ENCODE data around the gene FSTL3. TPM values are rescaled to one million over a fixed set of nuclear protein-coding genes. Genes with fewer than 3 reads are reported as not detected.

The FSTL3 gene
- total RNA-seq, 1 donor from 2014 or later, result 2.4 TPM

DNA sequence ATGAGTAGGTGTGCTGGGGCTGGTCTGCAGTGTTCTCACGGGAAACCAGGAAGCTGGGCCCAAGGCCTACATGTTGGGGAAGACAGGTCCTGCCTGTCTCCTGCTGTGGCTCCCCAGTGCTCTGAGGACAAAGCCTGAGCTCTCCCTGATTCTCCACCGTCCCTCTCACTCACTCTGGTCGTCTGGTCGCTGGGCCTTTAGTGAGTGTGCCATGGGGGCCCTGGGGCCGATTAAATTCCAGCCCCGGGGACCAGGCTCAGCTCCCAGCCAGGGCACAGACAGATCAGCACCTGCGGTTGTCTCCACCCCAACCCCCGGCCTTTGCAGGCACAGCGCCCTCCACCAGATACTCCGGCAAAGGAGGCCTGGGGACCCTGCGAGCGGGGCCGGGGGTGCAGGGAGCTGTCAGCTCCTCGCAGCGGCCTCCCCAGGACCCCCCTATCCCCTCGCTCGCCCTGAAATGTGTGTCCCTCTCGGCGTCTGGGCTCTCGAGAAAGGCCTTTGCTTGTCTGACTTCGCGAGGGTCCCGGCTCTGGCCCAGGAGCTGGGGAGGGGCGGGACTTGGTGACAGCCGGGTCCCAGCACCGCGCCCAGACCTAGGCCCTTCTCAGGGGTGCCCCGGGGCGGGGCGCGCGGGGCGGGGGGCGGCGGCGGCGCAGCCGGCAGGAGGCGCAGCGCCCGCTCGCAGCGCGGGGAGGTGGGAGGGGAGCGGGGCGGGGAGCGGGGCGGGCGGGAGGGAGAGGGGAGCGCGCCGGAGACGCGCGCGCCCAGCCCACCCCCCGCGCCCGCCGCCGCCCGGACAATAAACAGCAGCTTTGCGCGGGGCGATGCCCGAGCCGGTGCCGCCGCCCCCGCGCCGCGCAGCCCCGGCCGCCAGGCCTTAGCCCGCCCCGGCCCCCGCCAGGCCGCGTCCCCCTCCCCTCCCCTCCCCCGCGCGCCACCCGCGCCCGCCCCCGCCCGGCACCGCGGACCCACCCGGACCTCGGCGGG lies 32.3 kb downstream of the FSTL3 start, which contains the start of gene PALM:
TSS of gene PALM (plus strand) at position 782 of the 990 bp plus-strand sequence. CDS start 212 bp downstream, outside the sequence.
- H3K79me2 ChIP-seq (ENCODE audit: low read depth), result peaks cover 17% of the 10 kb centered on the region
- peaks cover 22% of the 10 kb centered on the region for H3K4me1 Mint-ChIP-seq
- H3K9ac ChIP-seq, result peak within 1 kb of the TSS; percentile 30
- peak within 1 kb of the TSS; percentile 93 for H2AFZ ChIP-seq (replicated peaks)
- no peak for TF ChIP-seq EZH2 (IDR thresholded peaks at IDR 0.05)
- TF ChIP-seq, protein P1, sequence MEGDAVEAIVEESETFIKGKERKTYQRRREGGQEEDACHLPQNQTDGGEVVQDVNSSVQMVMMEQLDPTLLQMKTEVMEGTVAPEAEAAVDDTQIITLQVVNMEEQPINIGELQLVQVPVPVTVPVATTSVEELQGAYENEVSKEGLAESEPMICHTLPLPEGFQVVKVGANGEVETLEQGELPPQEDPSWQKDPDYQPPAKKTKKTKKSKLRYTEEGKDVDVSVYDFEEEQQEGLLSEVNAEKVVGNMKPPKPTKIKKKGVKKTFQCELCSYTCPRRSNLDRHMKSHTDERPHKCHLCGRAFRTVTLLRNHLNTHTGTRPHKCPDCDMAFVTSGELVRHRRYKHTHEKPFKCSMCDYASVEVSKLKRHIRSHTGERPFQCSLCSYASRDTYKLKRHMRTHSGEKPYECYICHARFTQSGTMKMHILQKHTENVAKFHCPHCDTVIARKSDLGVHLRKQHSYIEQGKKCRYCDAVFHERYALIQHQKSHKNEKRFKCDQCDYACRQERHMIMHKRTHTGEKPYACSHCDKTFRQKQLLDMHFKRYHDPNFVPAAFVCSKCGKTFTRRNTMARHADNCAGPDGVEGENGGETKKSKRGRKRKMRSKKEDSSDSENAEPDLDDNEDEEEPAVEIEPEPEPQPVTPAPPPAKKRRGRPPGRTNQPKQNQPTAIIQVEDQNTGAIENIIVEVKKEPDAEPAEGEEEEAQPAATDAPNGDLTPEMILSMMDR (IDR thresholded peaks at IDR 0.05), result peak; percentile 22
- H3K27me3 ChIP-seq, result peaks cover 16% of the 10 kb centered on the region
- H3K4me3 ChIP-seq, result peak within 1 kb of the TSS; percentile 92
- peak within 1 kb of the TSS; percentile 94 for H3K4me2 ChIP-seq
- peaks cover 26% of the 10 kb centered on the region for H4K20me1 ChIP-seq (ENCODE audit: low read depth)
- peaks cover 17% of the 10 kb centered on the region for H3K4me1 ChIP-seq
- H3K9me3 ChIP-seq (ENCODE audit: low read depth), result no peaks in the 10 kb centered on the region
- H3K27me3 Mint-ChIP-seq (ENCODE audit: insufficient read depth, low read depth), result peaks cover 8% of the 10 kb centered on the region
- H3K9me3 Mint-ChIP-seq, result peaks cover 3% of the 10 kb centered on the region
- H3K27ac Mint-ChIP-seq, result peak within 1 kb of the TSS; percentile 83
- H3F3A ChIP-seq (ENCODE audit: low read depth), result peaks cover 43% of the 10 kb centered on the region
- H3K36me3 ChIP-seq, result no peaks in the 10 kb centered on the region
- peak; percentile 80 for DNase-seq (ENCODE audit: low spot score)
- no peak within 1 kb of the TSS for H3K27ac ChIP-seq
- H3K36me3 Mint-ChIP-seq, result peaks cover 2% of the 10 kb centered on the region
- H3K4me3 Mint-ChIP-seq, result peak within 1 kb of the TSS; percentile 86

DNA sequence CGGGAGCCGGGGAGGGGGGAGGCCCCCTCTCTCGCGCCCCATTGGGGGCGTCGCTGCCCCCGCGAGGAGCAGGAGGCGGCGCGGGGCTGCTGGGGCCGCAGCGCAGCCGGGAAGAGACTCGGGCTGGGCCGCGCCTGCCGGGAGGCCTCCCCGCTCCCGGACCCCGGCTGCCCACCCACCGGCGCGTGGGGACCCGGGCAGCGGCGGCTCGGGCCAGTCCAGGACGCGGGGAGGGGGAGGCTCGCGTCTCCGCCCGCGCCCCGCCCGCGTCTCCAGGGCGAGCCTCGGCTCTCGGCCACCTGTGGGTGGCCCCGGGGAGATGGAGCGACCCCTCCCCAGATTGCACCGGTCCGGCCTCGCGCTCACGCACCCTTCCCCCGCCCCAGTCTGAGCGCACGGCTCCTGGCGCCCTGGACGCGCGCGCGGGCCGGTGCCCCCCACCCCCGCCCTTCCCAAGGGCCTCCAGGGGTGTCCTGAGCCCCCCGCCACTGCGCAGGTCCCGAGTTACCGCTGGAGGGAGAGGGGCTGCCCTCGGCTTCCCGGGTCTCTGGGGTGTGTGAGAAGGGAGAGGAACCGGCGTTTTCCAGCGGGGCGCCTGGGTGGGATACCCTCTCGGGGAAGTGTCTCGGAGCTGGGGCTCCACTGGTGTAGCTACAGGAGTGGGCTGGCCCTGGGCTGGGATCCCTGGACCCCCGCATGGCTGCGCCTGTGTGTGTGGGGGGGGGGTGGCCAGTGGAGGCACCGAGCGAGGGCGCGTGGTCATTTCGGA lies 33.2 kb downstream of the FSTL3 start:
- H3K79me2 ChIP-seq (ENCODE audit: low read depth), result peaks cover 17% of the 10 kb centered on the region
- peak overlapping the region; percentile 92 for H3K4me3 ChIP-seq
- no peak overlapping the region for H2AFZ ChIP-seq (replicated peaks)
- H3K27ac Mint-ChIP-seq, result no peak overlapping the region
- TF ChIP-seq EZH2 (IDR thresholded peaks at IDR 0.05), result no peak
- TF ChIP-seq, protein P1 (IDR thresholded peaks at IDR 0.05), result peak; percentile 3
- H4K20me1 ChIP-seq (ENCODE audit: low read depth), result peaks cover 26% of the 10 kb centered on the region
- H3K4me3 Mint-ChIP-seq, result peak overlapping the region; percentile 83
- peaks cover 3% of the 10 kb centered on the region for H3K9me3 Mint-ChIP-seq
- H3F3A ChIP-seq (ENCODE audit: low read depth), result peaks cover 40% of the 10 kb centered on the region
- peaks cover 22% of the 10 kb centered on the region for H3K4me1 Mint-ChIP-seq
- no peak overlapping the region for H3K27ac ChIP-seq
- peaks cover 8% of the 10 kb centered on the region for H3K27me3 Mint-ChIP-seq (ENCODE audit: insufficient read depth, low read depth)
- H3K4me2 ChIP-seq, result peak overlapping the region; percentile 94
- H3K9me3 ChIP-seq (ENCODE audit: low read depth), result no peaks in the 10 kb centered on the region
- peaks cover 13% of the 10 kb centered on the region for H3K27me3 ChIP-seq
- peak overlapping the region; percentile 30 for H3K9ac ChIP-seq
- no peaks in the 10 kb centered on the region for H3K36me3 ChIP-seq
- DNase-seq (ENCODE audit: low spot score), result peak; percentile 55
- peaks cover 17% of the 10 kb centered on the region for H3K4me1 ChIP-seq
- peaks cover 2% of the 10 kb centered on the region for H3K36me3 Mint-ChIP-seq

DNA sequence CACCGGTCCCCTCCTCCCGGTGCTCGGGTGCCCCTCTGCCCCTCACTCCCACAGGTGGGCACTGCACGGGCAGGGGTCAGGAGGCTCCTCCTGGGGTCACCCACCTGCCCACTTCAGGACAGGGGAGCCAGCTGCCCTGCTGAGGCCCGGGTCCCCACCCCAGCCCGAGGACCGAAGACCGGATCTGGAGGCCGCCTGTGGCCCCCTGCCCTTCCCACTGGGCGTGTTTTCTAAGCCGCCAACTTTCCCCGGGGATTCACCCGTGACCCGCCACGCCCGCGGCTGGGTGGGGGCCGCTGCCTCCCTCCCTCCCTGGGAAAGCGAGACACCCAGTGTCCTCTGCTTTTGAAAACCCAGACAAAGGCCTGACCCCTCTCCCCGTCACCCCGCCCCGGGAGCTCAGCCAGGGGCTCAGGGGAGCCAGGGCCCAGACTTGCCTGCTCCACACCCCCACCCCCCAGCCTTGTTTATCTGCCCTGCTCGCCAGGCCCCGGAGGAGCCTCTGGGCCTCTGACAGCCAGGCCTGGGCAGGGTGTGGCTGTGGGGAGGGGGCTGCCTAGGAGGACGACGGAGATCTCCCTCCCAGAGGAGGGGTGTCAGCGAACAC lies 33.9 kb downstream of the FSTL3 start:
- Histone ChIP-seq H2AFZ (replicated peaks) (no peak overlapping the region), H3K4me2 (peak overlapping the region; percentile 94), H3K36me3 (no peaks in the 10 kb centered on the region), H4K20me1 (ENCODE audit: low read depth) (peaks cover 26% of the 10 kb centered on the region), H3K27ac (no peak overlapping the region), H3K9ac (peak overlapping the region; percentile 30), H3K79me2 (ENCODE audit: low read depth) (peaks cover 23% of the 10 kb centered on the region), H3K4me3 (peak overlapping the region; percentile 92), H3F3A (ENCODE audit: low read depth) (peaks cover 33% of the 10 kb centered on the region), H3K9me3 (ENCODE audit: low read depth) (no peaks in the 10 kb centered on the region), H3K27me3 (peaks cover 6% of the 10 kb centered on the region), H3K4me1 (peaks cover 17% of the 10 kb centered on the region)
- Mint-ChIP-seq H3K27ac (no peak overlapping the region), H3K9me3 (peaks cover 3% of the 10 kb centered on the region), H3K27me3 (ENCODE audit: insufficient read depth, low read depth) (peaks cover 8% of the 10 kb centered on the region), H3K36me3 (peaks cover 2% of the 10 kb centered on the region), H3K4me1 (peaks cover 22% of the 10 kb centered on the region), H3K4me3 (peak overlapping the region; percentile 82)
- TF ChIP-seq, protein P1 (IDR thresholded peaks at IDR 0.05), result no peak
- TF ChIP-seq EZH2phosphoT487 (IDR thresholded peaks at IDR 0.05) (no peak), EZH2 (IDR thresholded peaks at IDR 0.05) (no peak)
- DNase-seq (ENCODE audit: low spot score), result peak; percentile 22
